Measurements from ENCODE around the gene ATAD3B. TPM values are rescaled to one million over a fixed set of nuclear protein-coding genes. Genes with fewer than 3 reads are reported as not detected.

ATAD3B gene
- total RNA-seq, 1 experiment from 2014 or later, result 104 TPM

- Histone ChIP-seq H3K9me3 (ENCODE audit: control insufficient read depth, insufficient read depth, low read depth, low read length) (no peaks in the 10 kb centered on the region), H3K36me3 (ENCODE audit: control insufficient read depth, insufficient read depth, low read length) (peaks cover 2% of the 10 kb centered on the region; the same call in 1 of the 2 replicates), H3K27me3 (ENCODE audit: control insufficient read depth, insufficient read depth, low read length) (no peaks in the 10 kb centered on the region), H3K27ac (ENCODE audit: low read length) (peak overlapping the region; percentile 94), H3K4me3 (ENCODE audit: low read depth in 2 of 2, low read length in 2 of 2) (peak overlapping the region; percentile 76 to 87), H3K4me1 (ENCODE audit: control insufficient read depth, insufficient read depth, low read length) (peaks cover 54% of the 10 kb centered on the region)
- in situ Hi-C loops (cut with HindIII; ENCODE audit: low pct_unique_long_range_greater_than_20kb, low sequenced_read_pairs) (no loop called here), intact Hi-C loops (cut with micrococcal nuclease; ENCODE audit: unreplicated experiment) (loop anchor here (5.0 kb wide), 1 partner anchor 36 kb away; no protein-coding TSS in a partner anchor)
- POLR2A ChIA-PET, result interaction anchor here (1.1 kb wide), 1 partner anchor 8 kb away, joined by 3 read pairs; no protein-coding TSS in a partner anchor
- TF ChIP-seq REST (IDR thresholded peaks at IDR 0.05; ENCODE audit: insufficient read depth in 1 of 2, low read depth in 2 of 2, low read length in 1 of 2), result no peak
- no peak for TF ChIP-seq POLR2AphosphoS5 (IDR thresholded peaks at IDR 0.05; ENCODE audit: low read depth, low read length)
- TF ChIP-seq, protein P1, sequence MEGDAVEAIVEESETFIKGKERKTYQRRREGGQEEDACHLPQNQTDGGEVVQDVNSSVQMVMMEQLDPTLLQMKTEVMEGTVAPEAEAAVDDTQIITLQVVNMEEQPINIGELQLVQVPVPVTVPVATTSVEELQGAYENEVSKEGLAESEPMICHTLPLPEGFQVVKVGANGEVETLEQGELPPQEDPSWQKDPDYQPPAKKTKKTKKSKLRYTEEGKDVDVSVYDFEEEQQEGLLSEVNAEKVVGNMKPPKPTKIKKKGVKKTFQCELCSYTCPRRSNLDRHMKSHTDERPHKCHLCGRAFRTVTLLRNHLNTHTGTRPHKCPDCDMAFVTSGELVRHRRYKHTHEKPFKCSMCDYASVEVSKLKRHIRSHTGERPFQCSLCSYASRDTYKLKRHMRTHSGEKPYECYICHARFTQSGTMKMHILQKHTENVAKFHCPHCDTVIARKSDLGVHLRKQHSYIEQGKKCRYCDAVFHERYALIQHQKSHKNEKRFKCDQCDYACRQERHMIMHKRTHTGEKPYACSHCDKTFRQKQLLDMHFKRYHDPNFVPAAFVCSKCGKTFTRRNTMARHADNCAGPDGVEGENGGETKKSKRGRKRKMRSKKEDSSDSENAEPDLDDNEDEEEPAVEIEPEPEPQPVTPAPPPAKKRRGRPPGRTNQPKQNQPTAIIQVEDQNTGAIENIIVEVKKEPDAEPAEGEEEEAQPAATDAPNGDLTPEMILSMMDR (IDR thresholded peaks at IDR 0.05), result no peak
- TF ChIP-seq SIN3A (IDR thresholded peaks at IDR 0.05; ENCODE audit: borderline replicate concordance, insufficient read depth, low read depth, low read length), result no peak
- no peak for TF ChIP-seq TCF7L2 (IDR thresholded peaks at IDR 0.05; ENCODE audit: low read depth, low read length)
- ATAC-seq, result no peak
- DNase-seq (ENCODE audit: low read depth, low spot score), result no peak
- BruUV-seq (replicated peaks), result no TSS peak
- CTCF ChIA-PET, result no interaction called here
Measured at GRCh38 chr1:1438531-1439381, 32.8 kb upstream of the ATAD3B start.

DNA sequence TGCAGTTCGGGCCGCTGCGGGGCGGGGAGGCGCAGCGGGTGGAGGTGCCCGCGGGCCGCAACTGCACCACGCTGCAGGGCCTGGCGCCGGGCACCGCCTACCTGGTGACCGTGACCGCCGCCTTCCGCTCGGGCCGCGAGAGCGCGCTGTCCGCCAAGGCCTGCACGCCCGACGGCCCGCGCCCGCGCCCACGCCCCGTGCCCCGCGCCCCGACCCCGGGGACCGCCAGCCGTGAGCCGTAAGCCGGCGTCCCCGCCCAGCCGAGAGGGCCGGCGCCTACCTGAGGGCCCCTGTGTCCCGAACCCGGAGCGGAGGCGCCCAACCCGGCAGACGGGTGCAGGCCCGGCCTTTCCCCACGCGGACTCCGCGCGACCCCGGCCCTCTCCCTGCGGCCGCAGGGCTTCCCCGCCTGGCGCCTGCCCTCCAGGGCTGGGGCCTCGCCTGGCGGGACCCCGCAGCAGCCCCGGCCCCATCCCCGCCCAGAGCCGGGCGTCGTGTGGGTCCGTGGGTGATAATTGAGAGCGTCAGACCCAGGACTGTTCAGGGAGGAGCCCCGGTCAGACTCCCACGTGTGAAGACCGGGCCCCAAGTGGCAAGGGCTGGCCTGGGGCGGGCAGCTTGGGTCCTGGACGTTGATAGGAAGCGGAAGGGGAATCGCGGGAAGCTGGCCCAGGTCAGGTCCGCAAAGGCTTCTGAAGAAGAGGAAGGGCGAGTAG lies 31.9 kb upstream of the ATAD3B start:
- CTCF ChIA-PET, result interaction anchor here (1.0 kb wide), 1 partner anchor 8 kb away, joined by 4 read pairs; no protein-coding TSS in a partner anchor
- Histone ChIP-seq H3K9me3 (ENCODE audit: control insufficient read depth, insufficient read depth, low read depth, low read length) (no peaks in the 10 kb centered on the region), H3K36me3 (ENCODE audit: control insufficient read depth, insufficient read depth, low read length) (peaks cover 2% of the 10 kb centered on the region; the same call in 1 of the 2 replicates)

More for the DNA sequence above, 31.9 kb upstream of the ATAD3B start:
- no peak for ATAC-seq
- TF ChIP-seq TCF7L2 (IDR thresholded peaks at IDR 0.05; ENCODE audit: low read depth, low read length), result no peak
- TF ChIP-seq, protein P1 (IDR thresholded peaks at IDR 0.05), result no peak
- TF ChIP-seq POLR2AphosphoS5 (IDR thresholded peaks at IDR 0.05; ENCODE audit: low read depth, low read length), result no peak
- TF ChIP-seq SIN3A (IDR thresholded peaks at IDR 0.05; ENCODE audit: borderline replicate concordance, insufficient read depth, low read depth, low read length), result no peak
- TF ChIP-seq REST (IDR thresholded peaks at IDR 0.05; ENCODE audit: insufficient read depth in 1 of 2, low read depth in 2 of 2, low read length in 1 of 2), result no peak
- intact Hi-C loops (cut with micrococcal nuclease; ENCODE audit: unreplicated experiment) (loop anchor here (5.0 kb wide), 1 partner anchor 37 kb away; no protein-coding TSS in a partner anchor), in situ Hi-C loops (cut with HindIII; ENCODE audit: low pct_unique_long_range_greater_than_20kb, low sequenced_read_pairs) (no loop called here)
- peak overlapping the region; percentile 74 for H3K27ac ChIP-seq (ENCODE audit: low read length)
- H3K27me3 ChIP-seq (ENCODE audit: control insufficient read depth, insufficient read depth, low read length), result no peaks in the 10 kb centered on the region
- peaks cover 44% of the 10 kb centered on the region for H3K4me1 ChIP-seq (ENCODE audit: control insufficient read depth, insufficient read depth, low read length)
- POLR2A ChIA-PET, result interaction anchor here (1.1 kb wide), 1 partner anchor 9 kb away, joined by 3 read pairs; no protein-coding TSS in a partner anchor
- no peak for DNase-seq (ENCODE audit: low read depth, low spot score)
- H3K4me3 ChIP-seq (ENCODE audit: low read depth in 2 of 2, low read length in 2 of 2), result no peak overlapping the region
- BruUV-seq (replicated peaks), result no TSS peak

Measured in Panc1 (cell line).